ENCODE measurements around the gene GP1BB.

Gene GP1BB

DNA sequence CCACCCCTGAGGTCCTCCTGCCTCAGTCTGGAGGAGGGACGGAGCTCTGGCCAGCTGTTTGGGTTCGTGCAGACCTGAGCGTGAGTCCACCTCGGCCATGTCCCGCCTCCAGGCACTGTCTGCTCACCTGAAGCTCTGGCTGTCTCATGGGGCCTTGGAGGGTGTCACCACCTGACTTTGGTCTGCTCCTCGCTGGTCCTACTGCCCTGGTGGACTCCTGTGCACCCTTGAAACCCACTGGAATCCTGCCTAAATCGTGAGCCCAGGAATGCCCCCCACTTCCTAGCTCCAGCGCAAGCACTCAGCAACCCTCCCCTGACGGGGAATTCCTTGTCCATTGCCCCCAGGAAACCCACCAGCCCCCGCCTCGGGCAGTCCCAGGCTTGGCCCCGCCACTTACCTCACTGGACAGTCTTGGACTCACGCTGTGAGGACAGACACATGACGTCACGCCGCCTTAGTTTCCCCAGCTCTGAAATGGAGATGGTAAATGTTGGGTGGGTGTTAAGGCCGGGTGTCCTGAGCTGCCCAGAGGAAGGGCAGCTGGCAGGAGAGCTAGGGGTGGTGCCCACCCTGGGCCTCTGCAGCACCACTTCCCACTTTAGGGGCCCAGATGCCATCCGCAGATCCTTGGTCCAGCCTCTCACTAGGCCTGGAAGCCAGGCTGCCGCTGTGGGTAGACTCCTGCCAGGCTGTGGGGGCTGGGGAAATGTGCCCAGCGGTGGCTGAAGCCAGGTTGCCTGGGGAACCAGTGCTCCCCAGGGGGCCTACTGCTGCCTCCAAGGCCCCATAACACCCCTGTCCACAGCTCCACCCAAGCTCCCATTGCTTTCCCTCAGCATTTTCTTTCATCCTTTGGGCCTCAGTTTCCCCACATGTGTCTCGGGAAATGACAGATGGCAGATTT lies 19.1 kb downstream of the GP1BB start:
- no peak for DNase-seq

DNA sequence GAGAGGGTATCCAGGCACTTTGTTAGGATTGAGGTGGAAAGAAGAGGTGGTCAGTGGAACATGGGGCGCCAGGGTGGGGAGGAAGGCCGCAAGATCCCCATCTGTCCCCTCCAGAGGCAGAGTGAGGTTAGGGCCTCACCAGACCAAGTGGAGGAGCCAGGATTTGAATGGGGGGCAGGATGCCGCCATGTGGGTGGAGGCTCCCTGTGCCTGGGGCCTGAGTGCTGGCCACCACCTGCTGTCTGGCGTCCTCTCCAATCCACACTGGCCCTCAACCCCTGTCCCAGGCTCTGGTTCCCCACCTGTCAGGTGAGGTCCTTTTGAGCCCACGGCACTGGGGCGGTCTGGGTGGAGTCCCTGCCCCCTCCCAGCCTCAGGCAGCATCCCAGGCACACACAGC lies 19.7 kb downstream of the GP1BB start:
- no peak for DNase-seq

DNA sequence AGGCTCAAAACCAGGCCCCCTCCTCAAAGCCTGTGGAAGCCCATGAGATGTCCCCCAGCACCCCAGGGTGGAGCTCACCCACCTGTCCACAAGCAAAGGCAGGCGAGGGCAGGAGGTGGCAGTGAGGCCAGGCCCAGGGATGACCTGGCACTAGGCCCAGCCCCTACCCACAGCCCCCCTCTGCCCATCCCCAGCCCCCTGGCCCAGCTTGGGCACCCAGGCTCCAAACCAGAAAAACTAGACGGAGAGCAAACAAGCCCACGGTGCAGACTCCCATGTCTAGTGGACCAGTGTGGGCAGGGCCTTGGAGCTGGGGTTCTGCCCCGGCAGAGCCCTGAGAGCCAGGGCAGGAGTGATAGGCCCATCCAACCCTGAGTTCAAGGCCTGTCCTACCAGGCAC lies 20.3 kb downstream of the GP1BB start:
- no peak for DNase-seq

DNA sequence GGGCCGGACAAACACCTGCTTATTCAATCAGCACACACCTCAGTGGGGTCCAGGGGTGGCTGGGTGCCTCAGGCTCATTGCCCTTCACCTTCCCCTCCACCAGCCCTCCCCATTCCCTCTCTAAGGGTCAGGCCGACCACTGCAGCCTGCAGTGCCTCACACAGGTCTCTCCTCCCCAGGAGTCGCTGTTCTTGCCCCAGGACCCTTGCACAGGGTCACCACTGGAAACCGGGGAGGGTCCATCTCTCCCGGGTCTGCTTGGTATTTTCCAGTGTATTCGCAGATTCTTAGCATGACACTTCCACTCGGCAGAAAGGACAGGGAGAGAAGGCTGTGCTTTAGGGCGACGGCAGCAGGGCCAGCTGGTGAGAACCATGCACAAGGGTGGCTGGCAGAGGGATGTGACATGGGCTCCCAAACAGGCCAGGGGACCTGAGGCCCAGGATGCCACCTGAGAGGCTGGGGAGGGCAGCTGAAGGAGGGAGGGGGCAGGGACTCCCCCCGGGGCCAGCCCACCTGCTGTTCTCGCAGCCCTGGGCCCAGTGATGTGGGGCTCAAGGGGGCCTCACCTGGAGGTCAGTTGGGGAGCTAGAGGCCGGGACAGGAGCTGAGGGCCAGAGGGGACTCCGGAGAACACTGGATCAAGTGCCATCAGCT lies 21.1 kb downstream of the GP1BB start:
- DNase-seq, result no peak

DNA sequence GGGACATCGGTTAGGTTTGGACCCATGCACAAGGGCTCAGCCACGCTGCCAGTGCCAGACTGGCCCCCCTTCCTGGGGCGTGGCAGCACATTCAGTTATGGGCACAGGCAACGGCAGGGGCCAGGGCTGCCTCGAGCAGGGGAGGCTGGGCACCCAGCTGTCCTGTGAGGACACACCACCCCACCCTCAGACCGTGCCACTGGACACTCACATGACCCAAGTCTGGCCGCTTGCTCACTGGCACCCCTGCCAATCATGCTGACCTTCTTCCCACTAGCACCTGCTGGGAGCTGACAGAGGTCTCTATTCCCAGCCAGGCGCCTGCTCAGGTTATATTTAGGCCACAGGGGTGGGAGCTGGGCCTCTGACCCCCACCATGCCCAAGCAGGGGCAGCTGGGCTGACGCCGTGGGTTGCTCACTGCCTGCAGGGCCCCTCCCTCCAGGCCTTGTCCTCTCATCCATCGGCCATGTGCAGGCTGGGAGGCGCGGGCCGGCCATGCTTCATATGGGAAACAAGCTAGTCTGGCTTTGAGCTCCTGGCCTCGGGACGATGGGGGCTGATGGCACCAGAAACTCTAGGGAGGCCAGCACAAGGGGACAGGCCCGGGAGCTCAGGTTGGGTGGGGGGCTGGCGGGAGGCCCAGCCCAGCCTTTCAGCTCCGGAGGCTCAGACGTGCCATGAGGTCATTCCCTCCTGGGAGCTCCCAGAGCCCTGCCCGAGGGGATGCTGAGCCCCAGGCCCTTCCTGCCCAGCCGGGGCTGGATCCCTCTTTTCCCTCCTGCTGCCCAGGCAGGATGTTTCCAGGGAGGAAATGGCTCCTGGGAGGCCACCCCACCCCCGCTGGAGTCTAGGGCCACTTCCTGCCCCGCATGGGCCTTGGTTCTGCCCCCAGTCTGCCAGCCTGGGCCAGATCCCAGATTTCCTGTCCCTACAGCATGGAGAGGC lies 22.1 kb downstream of the GP1BB start:
- DNase-seq, result no peak

DNA sequence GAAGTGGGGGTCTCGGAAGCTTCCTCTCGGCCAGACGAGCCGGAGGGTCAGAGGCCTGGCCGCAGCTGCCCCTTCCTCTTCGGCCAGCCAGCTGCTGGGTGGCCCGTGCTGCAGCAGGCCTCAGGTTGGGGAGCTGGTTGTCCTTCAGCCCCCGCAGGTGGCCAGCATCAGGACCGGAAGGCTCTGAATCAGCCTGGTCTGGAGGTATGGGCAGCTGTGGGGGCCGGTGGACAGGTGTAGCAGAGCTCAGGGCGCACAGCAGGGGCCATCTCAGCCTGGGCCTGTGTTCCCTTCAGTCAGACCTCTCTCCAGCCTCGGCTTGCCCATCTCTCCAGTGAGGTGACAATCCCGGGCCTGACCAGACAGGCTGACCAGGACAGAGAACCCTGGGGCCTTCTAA lies 23.4 kb downstream of the GP1BB start:
- no peak for DNase-seq

DNA sequence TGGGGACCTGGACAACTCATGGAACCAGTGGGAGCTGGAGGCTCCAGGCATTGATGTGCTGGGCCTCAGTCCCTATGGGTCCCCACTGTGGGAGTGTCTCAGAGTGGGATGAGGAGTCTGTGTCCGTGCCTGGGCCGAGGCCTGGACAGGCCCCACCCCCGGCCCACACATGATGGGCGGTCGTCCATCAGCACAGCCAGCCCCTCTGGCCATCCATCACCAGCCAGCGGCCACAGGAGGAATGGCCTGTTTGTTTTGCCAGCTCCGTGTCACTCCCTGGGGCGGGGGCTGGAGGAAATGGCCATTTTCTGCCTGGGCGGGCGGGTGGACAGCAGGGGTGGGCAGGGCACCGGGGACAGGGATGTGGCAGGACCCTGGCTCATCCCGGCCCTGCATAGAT lies 24.2 kb downstream of the GP1BB start:
- no peak for DNase-seq

DNA sequence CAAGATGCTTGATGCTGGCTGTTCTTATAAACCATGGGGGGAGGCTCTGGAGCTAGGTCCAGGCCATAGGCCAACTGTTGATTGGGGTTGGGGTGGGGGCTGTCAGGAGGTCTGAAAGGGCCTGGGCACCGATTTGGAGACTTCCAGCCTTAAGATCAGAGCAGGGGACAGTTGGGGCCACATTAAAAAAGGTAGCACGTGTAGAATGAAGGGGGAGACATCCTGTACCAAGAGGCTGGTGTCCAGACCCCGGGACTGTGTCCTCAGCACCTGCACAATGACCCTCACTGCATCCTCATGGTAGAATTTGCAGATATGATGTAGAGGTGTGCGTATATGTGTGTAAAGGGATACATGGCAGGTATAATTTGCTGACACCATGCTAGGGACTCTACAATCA lies 24.8 kb downstream of the GP1BB start:
- DNase-seq, result no peak

DNA sequence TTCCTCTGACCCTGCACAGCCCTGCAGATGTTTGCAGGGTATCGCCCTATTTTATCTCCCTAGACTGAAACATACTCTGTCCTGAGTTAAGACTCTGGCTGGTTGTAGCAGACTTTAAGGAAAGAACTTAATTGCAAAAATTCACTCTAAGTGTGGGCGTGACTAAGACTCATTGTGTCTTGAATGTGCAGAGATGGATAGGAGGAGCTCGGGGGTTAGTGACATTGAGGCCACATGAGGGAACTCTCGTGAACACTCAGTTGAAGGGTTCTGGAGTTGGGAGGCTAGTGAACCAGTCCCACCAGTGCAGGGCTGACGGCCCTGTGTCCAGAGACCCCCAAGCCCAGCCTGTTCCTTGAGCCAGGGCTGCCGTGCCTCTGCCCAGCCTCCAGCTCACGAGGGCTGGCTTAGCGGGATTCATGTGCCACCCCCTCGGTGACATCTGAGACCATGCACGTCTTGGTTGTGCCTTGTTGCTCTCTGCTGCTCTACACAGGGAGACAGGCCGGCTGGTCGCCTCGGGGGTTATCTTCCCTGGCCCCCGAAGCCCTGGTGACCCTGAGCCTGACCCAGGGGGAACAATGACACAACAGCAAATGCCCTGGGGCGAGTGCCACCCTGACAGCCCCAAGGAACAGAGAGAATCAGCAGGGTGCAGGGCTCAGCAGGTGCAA lies 25.8 kb downstream of the GP1BB start:
- DNase-seq, result no peak

DNA sequence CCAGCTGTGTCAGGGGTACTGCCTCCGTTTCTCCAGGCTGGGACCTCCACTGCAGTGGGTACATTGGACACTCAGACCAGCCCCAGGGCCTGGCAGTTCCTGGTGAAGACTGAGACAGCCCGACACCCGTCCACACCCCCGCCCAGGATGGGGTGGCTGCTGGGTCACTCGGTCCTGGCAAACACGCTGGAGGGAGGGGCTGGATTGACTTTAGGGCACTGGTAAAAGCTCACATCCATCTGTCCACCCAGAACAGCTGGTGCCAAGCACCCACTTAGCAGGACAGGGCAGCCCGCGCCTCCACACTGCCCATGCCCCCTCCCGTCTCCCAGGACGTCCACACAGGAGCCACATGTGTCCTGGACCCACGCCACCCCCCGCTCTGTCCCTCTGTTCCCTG lies 26.5 kb downstream of the GP1BB start:
- DNase-seq, result no peak

DNA sequence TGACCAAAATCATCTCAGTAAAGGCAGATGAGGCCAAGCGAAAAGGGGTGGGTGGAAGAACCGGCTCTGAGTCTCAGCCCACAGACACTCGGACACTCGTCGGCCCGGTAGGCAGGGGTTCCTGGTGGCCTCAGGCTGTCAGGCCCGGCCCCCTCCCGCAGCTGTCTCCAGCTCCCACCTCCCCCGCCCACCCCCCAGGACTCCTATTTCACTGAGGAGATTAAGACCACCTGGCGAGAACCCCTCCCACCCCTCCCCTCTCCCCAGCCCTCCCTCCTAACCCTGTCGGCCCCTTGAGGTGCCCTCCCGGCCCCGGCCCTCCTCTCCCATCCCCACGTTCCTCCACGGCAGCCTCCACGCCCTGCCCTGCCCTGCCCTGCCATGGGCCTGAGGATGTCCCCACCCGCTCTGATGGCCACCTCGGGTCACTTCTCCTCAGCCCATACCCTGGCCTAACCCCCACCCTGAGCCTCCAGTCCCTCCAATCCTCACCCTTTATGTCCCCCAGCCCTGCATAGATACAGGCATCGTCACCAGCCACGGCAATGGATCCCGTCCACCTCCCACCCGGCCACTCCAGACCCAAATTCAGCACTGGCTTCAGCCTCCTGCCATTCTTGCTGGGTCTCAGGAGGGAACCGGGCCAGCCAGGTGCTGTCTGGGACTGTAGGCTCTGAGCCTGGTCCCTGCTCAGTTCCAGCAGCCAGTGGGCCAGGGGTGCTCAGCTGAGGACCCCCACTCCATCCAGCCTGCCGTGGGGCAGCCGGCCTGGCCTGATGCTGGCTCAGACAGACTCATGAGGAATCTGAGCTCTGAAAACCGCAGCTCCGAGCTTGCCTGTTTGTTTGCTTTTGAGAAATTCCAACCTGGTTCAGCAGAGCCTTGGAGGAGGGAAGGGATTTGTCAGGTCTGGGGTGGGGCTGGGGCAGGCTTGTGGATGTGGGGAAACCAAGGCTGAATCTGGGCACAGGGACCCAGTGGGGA lies 27.5 kb downstream of the GP1BB start:
- DNase-seq, result no peak

DNA sequence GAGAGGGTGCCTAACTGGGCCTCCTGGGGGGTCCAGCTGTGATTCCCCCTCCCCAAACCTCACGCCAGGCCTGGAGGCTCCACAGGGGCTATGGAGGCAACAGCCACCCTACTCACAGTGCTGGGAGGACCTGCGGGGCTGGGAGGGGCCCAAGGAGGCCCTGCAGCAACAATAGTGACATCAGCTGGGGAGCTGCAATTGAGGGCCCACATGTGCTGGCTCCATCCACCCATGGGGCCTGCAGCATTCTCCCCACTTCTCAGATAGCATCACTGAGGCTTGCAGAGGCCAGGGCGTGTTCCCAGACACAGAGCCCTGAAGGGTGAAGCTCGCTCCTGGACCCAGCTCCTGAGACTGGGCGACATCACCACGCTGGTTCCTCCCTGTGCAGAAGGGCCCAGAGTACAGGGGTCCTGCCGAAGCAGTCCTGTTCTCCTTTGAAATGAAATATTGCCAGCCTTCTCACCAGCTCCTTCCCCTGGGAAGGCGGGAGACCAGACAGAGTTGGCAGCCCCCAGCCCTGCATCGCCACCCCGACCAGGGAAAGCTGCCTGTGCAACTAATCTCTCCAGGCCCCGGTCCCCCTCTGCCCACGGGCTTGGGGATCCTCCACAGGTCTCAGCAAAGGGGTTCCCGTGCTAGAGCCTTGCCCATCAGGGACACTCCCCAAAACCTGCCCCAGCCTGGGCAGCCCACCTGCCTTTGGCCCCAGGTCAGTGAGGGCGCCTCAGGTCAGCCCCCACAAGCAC lies 28.3 kb downstream of the GP1BB start:
- no peak for DNase-seq

DNA sequence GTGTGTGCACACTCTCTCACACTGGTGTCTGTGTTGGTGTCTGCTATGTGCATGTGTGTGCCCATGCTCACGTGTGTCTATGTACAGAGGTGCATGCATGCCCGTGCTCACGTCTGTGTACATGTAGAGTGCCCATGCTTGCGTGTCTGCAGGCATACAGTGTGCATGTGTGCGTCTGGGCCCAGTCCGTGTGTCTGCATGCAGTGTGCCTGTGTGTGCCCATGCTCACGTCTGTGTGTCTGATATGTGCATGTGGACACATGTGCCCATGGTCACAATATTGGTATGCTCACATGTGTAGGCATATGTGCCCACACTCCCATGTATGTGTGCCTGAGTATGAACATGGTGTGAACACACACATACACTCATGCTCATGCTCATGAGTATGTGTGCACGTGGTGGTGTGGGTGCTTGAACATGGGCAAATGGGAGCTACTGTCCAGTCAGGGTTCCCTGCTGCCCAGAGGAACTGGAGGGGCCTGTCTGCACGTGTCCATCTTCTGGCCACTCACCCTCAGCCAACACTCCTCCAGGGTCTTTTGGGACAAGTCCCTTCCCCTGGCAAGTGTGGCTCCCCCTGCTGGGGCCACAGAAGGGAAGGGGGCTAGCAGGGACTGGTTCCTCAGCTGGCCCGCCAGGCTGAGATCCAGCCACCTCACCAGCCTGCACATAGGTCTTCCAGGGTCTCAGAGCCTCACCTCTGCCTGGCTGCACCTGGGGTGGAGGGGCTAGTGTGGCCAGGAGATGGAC lies 29.9 kb downstream of the GP1BB start:
- no peak for DNase-seq

DNA sequence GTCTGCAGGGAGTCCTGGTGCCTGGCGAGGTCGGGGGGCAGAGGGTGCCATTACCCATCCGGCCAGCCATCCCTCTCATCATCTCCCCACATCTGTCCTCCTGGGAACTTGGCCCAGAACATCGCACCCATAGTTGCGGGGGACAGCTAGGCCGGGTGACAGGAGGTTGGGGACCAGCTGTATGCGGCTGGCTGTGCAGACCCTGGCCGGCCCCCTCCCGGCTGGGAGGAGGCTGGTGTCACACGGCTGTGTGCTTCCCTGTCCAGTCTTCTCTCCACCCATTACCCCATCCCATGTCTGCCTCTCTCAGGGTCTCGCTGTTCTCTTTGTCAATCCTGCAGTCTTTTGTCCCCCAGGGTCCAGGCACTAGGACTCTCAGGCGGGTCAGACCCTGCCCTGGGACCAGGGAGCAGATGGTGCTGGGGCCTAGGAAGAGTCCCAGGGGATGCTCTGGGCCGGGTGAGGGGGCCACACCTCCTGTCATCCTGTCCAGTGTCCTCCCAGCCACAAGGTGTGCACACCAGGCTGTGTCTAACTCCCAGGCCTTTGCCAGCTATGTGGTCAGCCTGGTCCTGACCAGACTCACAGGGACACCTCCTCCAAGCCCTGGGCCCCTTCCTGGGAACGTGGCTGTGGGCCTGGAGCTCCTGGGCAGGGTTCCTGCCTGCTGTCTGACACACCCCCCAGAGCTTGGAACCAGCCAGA lies 30.8 kb downstream of the GP1BB start:
- no peak for DNase-seq

DNA sequence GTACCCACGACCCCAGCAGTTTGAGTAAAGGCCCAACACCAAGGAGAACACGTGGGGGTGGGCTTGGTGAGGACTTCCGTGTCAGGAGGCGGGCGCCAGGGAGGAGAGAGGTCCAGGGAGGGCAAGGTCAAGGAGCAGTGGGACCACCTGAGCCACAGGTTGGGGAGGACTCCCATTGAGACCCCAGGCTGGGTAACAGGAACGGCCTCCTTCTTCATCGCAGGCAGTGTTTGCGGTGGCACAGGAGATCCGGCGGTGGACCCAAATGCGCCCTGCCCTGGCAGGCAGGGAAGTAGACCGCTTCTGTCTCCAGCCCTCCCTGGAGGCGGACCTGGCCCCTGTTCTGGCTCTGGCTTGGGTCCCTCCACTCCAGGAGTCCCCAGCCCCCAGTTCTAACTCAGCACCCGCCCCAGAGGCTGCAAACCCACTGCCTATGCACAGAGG lies 31.4 kb downstream of the GP1BB start:
- no peak for DNase-seq

DNA sequence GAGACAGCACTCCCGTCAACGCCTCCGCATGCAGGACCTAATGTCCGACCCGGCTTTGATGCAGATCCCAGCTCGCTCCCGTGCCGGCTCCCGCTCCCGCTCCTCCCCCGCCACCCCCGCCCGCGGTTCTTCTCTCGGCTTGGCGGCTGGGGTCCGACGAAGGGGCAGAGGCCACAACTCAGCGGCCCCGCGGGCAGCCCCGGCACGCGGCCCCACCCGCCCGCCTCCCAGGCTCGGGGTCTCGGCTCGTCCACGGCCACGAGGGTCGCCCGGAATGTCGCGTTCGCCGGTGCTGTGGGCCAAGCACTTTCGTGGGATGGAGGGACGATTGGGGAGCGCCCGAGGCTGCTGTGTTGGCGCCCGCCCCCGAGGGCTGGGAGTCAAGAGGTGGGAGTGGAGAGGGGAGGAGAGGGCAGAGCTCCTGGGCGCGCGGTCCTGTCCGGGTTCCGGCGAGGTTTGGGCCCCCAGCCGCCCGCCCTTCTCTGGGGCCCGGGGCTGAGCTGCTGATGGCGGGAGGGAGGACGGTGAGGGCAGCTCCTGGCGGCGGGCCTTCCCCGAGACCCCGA lies 31.9 kb downstream of the GP1BB start:
- DNase-seq, result no peak

DNA sequence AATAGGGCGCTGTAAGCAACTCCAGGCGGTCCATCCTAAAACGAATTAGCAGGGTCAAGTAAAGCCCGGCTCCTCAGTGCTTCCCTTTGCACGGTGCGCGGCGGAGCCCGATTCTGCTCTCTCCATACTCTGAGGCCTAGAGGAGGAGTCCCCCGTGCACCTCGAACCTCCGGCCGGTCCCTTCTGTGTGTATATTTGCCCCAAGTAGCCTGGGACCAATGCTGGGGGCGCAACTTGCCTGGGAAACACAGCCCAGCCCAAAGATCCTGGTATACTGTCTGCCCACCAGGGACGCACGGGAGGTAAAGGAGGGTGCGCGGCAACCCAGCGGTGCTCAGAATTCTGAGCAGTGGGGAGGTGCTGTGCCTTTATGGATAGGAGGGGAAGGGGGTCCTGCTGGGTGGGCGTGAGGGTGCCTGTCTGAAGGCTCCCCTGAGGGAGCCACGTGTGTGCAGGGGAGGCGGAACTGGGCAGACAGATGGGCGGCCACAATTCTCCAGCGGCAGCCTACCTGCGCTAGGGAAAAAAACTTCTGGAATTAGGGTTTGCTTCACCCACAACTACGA lies 32.5 kb downstream of the GP1BB start:
- DNase-seq, result no peak

Data from activated naive CD4-positive, alpha-beta T cell treated with anti-CD3 and anti-CD28 coated beads, Interleukin-2, amount 50 U/mL, for 16 hours (primary cell).